ENCODE results near the gene EN2.

Gene EN2

GRCh38 chr7:155451840-155452239, 6.1 kb upstream of the EN2 start:
- no peak for DNase-seq

GRCh38 chr7:155452505-155453295, 5.2 kb upstream of the EN2 start:
- no peak for DNase-seq

GRCh38 chr7:155453296-155454182, 4.4 kb upstream of the EN2 start:
- DNase-seq = no peak

GRCh38 chr7:155454183-155455112, 3.5 kb upstream of the EN2 start:
- DNase-seq = no peak

- no peak for DNase-seq
These were observed 2.7 kb upstream of the EN2 start for GRCh38 chr7:155455132-155455693.

- DNase-seq = no peak
These were observed 1.9 kb upstream of the EN2 start for GRCh38 chr7:155455776-155456737.

GRCh38 chr7:155456738-155457543, 988 bp upstream of the EN2 start:
- DNase-seq = peak; percentile 66

- DNase-seq = no peak
These were observed 302 bp upstream of the EN2 start for GRCh38 chr7:155457544-155458110.

GRCh38 chr7:155458878-155459699, 1.2 kb downstream of the EN2 start:
- DNase-seq = no peak

- DNase-seq = no peak
These were observed 2.0 kb downstream of the EN2 start for GRCh38 chr7:155459700-155460461.

- no peak for DNase-seq
These were observed 3.1 kb downstream of the EN2 start for GRCh38 chr7:155460926-155461613.

- DNase-seq = no peak
These were observed 3.7 kb downstream of the EN2 start for GRCh38 chr7:155461631-155462030.

- no peak for DNase-seq
These were observed 4.3 kb downstream of the EN2 start for GRCh38 chr7:155462163-155462735.

- no peak for DNase-seq
These were observed 5.3 kb downstream of the EN2 start for GRCh38 chr7:155463114-155463811.

GRCh38 chr7:155464183-155464582, 6.3 kb downstream of the EN2 start:
- no peak for DNase-seq

- DNase-seq = no peak
These were observed 7.2 kb downstream of the EN2 start for GRCh38 chr7:155464948-155465739.

All from NCI-H69 (cell line).